Choroid plexus epithelial cell (primary cell): ENCODE data around the gene LDB1.

Experiments used
- DNase-seq: peaks from one replicate; pipeline ENCODE4 v3.0.0-alpha.2; 2010; ENCODE audit warnings: low read depth
- H3K4me3 ChIP-seq: 2 replicates; pipeline ENCODE4 v1.5.1; 2011; ENCODE audit warnings: low read depth, mild to moderate bottlenecking, control low read depth, low read length, moderate library complexity
- TF ChIP-seq, protein P1 (sequence below): conservative IDR thresholded peaks from 2 replicates; pipeline ENCODE4 v1.5.1; 2011; ENCODE audit warnings: low read depth, mild to moderate bottlenecking, control low read depth, inconsistent platforms, low read length, moderate library complexity

Gene LDB1

DNA sequence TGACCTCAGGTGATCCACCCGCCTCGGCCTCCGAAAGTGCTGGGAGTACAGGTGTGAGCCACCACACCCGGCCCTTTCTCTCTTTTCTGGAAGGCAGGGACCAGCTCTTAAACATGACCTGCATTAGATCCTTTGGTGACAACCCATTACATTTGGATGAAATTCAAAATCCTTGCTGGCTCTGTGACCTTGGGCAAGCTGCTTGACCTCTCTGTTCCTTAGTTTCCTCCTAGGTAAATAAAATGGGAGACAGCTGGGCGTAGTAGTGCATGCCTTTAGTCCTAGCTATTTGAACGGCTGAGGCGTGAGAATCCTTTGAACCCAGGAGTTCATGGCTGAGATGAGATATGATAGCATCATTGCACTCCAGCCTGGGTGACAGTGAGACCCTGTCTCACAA is 23.7 kb downstream of the LDB1 start:
- no peak overlapping the region for H3K4me3 ChIP-seq
- no peak for DNase-seq
- TF ChIP-seq, protein P1, sequence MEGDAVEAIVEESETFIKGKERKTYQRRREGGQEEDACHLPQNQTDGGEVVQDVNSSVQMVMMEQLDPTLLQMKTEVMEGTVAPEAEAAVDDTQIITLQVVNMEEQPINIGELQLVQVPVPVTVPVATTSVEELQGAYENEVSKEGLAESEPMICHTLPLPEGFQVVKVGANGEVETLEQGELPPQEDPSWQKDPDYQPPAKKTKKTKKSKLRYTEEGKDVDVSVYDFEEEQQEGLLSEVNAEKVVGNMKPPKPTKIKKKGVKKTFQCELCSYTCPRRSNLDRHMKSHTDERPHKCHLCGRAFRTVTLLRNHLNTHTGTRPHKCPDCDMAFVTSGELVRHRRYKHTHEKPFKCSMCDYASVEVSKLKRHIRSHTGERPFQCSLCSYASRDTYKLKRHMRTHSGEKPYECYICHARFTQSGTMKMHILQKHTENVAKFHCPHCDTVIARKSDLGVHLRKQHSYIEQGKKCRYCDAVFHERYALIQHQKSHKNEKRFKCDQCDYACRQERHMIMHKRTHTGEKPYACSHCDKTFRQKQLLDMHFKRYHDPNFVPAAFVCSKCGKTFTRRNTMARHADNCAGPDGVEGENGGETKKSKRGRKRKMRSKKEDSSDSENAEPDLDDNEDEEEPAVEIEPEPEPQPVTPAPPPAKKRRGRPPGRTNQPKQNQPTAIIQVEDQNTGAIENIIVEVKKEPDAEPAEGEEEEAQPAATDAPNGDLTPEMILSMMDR, result no peak

DNA sequence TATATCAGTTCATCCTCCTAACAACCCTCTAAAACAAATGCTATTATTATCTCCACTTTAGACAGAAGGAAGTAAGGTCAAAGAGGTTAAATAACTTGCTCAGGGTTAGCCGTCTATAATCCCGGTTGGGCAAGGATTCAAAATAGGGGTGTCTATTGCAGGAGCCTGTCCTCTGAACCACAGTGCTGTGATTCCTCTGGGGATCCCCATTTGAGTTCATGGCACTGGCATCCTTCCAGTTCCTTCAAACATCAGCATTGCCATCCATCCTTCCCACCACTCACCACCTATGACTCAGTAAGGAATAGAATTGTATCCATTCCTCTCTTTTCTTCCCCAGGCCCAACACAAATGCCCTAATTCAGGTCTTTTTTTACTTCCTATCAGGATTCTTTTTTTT is 29.4 kb downstream of the LDB1 start:
- H3K4me3 ChIP-seq, result no peak overlapping the region
- TF ChIP-seq, protein P1, result no peak
- DNase-seq, result no peak

DNA sequence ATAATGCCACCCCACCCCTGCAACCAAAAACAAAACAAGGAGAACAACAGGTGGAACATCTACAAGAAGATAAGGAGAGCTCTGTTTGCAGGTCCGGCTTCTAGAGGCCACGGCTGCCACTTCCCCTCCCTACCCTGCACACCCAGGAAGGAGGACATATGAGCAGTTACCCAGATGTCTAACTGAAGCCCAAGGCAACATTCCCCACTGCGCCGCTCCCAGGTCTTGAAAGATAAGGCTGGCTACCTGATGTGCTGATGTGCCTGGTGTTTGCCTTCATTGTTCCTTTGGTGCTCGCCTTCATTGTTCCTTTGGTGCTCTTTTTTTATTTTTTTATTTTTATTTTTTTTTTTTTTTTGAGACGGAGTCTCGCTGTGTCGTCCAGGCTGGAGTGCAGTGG is 34.0 kb downstream of the LDB1 start:
- H3K4me3 ChIP-seq, result no peak overlapping the region
- no peak for DNase-seq
- TF ChIP-seq, protein P1, result no peak

DNA sequence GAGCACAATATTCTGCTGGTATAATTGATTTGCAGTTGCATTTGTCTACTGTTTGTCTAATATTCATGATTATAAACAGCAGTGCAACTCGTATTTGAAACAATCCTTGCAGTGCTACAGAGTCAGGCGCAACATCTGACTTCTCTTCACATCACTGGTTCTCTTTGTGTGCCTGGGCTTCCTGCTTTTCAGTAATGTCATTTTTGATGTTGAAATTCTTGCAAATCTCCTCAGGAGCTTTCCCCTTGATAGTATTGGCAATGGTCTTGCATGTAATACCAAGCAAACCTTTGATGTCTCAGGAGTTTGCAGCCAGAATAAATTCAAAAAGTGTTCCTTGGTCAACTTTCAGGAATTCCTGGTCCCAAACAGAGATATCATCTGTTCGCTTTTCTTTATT is 34.8 kb downstream of the LDB1 start:
- TF ChIP-seq, protein P1, result no peak
- no peak for DNase-seq
- H3K4me3 ChIP-seq, result no peak overlapping the region

DNA sequence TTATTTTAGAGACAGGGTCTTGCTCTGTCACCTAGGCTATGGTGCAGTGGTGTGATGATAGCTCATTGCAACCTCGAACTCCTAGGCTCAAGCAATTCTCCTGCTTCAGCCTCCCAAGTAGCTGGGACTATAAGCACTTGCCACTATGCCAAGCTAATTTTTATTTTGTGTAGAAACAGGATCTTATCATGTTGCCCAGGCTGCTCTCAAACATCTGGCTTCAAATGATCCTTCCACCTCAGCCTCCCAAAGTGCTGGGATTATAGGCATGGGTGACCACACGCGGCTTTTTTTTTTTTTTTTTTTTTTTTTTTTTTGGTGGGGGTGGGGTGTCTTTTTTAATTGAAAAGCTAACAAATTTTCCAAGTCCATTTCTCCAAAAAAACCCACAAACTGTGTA is 36.6 kb downstream of the LDB1 start:
- no peak for DNase-seq
- no peak overlapping the region for H3K4me3 ChIP-seq
- TF ChIP-seq, protein P1, result no peak

DNA sequence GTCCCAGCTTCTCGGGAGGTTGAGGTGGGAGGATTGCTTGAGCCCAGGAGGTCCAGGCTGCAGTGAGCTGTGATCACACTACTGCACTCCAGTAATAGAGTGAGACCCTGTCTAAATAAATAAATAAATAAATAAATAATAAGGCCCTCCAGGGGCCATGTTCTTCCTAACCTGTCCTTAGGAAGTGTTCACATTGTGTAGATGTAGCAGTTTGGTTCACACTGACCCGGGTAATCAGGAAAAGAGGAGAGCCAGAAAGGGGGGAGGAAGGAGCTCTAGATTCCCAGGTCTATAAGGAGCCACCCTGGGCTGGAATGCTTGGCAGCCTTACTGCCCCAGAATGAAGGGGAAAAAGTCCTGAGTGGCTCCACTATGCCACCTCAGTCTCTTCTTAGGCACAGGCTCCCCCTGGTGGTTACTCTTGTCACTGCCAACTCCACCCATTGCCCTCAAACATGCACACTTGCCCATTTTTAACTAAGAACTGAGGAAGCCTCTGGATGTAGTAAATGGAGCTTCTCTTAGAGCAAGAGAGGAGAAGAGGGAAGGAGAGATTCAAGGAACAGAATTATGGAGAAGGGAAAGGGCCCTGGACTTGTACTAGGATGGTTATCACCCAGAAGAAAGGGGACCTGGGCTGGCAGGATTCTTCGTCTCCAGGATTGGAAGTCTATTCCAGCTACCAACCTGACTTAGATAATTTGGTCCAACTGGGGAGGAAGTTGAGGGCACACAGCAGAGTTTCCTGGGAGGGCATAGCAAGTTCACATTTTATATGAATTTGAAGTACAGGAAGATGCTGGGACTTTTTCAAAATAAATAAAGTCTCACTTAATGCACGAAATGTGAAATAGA is 47.3 kb downstream of the LDB1 start:
- TF ChIP-seq, protein P1, result peak; percentile 98
- no peak overlapping the region for H3K4me3 ChIP-seq
- peak; percentile 85 for DNase-seq

DNA sequence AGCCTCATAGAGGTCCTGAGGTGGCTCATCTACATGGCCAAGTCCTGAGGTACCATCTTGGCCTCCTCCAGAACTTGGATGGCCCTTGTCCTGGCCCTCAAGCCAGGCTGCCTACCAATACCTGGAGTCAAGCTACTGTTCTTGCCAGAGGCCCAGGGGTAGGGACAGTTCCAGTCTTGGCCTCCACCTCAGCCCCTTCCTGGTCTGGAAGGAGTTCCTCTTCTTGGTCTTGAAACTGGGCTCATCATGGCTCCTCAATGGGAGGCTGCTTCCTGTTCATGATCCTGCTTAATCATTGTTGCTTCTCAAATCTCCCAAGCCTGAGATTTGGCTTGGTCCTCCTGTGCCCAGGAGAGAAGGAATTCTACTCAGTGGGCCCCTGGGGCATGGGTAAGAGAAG is 51.1 kb downstream of the LDB1 start:
- no peak overlapping the region for H3K4me3 ChIP-seq
- DNase-seq, result no peak
- TF ChIP-seq, protein P1, result no peak
